H9 (cell line): ENCODE data around the gene CCDC137. TPM values are rescaled to one million over a fixed set of nuclear protein-coding genes. Genes with fewer than 3 reads are reported as not detected.

ENCODE experiments used
- DNase-seq: peaks from one replicate; pipeline ENCODE4 v3.0.0-alpha.2; 2017
- H2AFZ ChIP-seq: one replicate; pipeline ENCODE4 v1.6.1; 2013; ENCODE audit warnings: mild to moderate bottlenecking, low read length, control low read depth, moderate library complexity
- H2AK5ac ChIP-seq: 2 replicates; pipeline ENCODE4 v1.6.1; 2013; ENCODE audit warnings: low read length, control low read depth, mixed read lengths; ENCODE audit not compliant: insufficient read length
- H2BK120ac ChIP-seq: one replicate; pipeline ENCODE4 v1.6.1; 2013; ENCODE audit warnings: low read depth, mild to moderate bottlenecking, low read length, control low read depth, inconsistent platforms; ENCODE audit not compliant: poor library complexity, severe bottlenecking
- H2BK12ac ChIP-seq: 2 replicates; pipeline ENCODE4 v1.6.1; 2013; ENCODE audit warnings: low read length, control low read depth, mixed read lengths, low read depth; ENCODE audit not compliant: insufficient read length
- H2BK15ac ChIP-seq: 2 replicates; pipeline ENCODE4 v1.6.1; 2013; ENCODE audit warnings: low read depth, low read length, control low read depth
- H2BK20ac ChIP-seq: one replicate; pipeline ENCODE4 v1.6.1; 2013; ENCODE audit warnings: low read depth, mild to moderate bottlenecking, low read length, control low read depth, inconsistent platforms; ENCODE audit not compliant: poor library complexity, severe bottlenecking
- H2BK5ac ChIP-seq: 2 replicates; pipeline ENCODE4 v1.6.1; 2013; ENCODE audit warnings: low read length, control low read depth, mixed read lengths; ENCODE audit not compliant: insufficient read length
- H3K14ac ChIP-seq: 2 replicates; pipeline ENCODE4 v1.6.1; 2013; ENCODE audit warnings: low read length, control low read depth; ENCODE audit not compliant: insufficient read depth
- H3K18ac ChIP-seq: 2 replicates; pipeline ENCODE4 v1.6.1; 2013; ENCODE audit warnings: low read depth, mild to moderate bottlenecking, mixed read lengths, low read length, control low read depth; ENCODE audit not compliant: insufficient read length
- H3K23ac ChIP-seq: 2 replicates; pipeline ENCODE4 v1.6.1; 2013; ENCODE audit warnings: low read length, control low read depth, mixed read lengths, low read depth; ENCODE audit not compliant: insufficient read length
- H3K23me2 ChIP-seq: 2 replicates; pipeline ENCODE4 v1.6.1; 2013; ENCODE audit warnings: low read depth, mild to moderate bottlenecking, mixed read lengths, low read length, control low read depth; ENCODE audit not compliant: insufficient read length, poor library complexity, severe bottlenecking
- H3K27ac ChIP-seq: 2 replicates; pipeline ENCODE4 v1.5.1; 2013; ENCODE audit warnings: low read length, control low read depth, mixed read lengths, low read depth; ENCODE audit not compliant: insufficient read length
- H3K27me3 ChIP-seq: 2 replicates; pipeline ENCODE4 v1.6.1; 2013; ENCODE audit warnings: low read length, control low read depth, inconsistent platforms; ENCODE audit not compliant: insufficient read depth
- H3K4ac ChIP-seq: 2 replicates; pipeline ENCODE4 v1.6.1; 2013; ENCODE audit warnings: low read depth, mild to moderate bottlenecking, control low read depth, inconsistent platforms, low read length, moderate library complexity
- H3K4me1 ChIP-seq: 2 replicates; pipeline ENCODE4 v1.6.1; 2013; ENCODE audit warnings: low read length, control low read depth, inconsistent platforms; ENCODE audit not compliant: insufficient read depth
- H3K4me2 ChIP-seq: 2 replicates; pipeline ENCODE4 v1.6.1; 2013; ENCODE audit warnings: low read length, control low read depth, mixed read lengths; ENCODE audit not compliant: insufficient read length, insufficient read depth
- H3K56ac ChIP-seq: 2 replicates; pipeline ENCODE4 v1.6.1; 2013; ENCODE audit warnings: low read depth, mild to moderate bottlenecking, mixed read lengths, low read length, control low read depth; ENCODE audit not compliant: insufficient read length
- H3K79me1 ChIP-seq: 2 replicates; pipeline ENCODE4 v1.6.1; 2013; ENCODE audit warnings: low read depth, mild to moderate bottlenecking, moderate library complexity, low read length, control low read depth, inconsistent platforms; ENCODE audit not compliant: insufficient read depth, poor library complexity, severe bottlenecking
- H3K79me2 ChIP-seq: 2 replicates; pipeline ENCODE4 v1.6.1; 2013; ENCODE audit warnings: low read length, control low read depth, inconsistent platforms; ENCODE audit not compliant: insufficient read depth
- H3K9ac ChIP-seq: 2 replicates; pipeline ENCODE4 v1.6.1; 2013; ENCODE audit warnings: low read length, control low read depth, mixed read lengths; ENCODE audit not compliant: insufficient read length; ENCODE audit errors: extremely low read depth
- H3K9me3 ChIP-seq: one replicate; pipeline ENCODE4 v1.6.1; 2013; ENCODE audit warnings: low read depth, low read length, inconsistent platforms; ENCODE audit not compliant: control insufficient read depth
- H3T11ph ChIP-seq: one replicate; pipeline ENCODE4 v1.6.1; 2013; ENCODE audit warnings: mild to moderate bottlenecking, low read length, control low read depth, inconsistent platforms
- H4K20me1 ChIP-seq: one replicate; pipeline ENCODE4 v1.6.1; 2013; ENCODE audit not compliant: control insufficient read depth, insufficient read length, insufficient read depth
- H4K5ac ChIP-seq: 2 replicates; pipeline ENCODE4 v1.6.1; 2013; ENCODE audit warnings: low read depth, mild to moderate bottlenecking, mixed read lengths, low read length, control low read depth; ENCODE audit not compliant: insufficient read length
- H4K8ac ChIP-seq: replicated peaks from 2 replicates; pipeline ENCODE4 v1.6.1; 2013; ENCODE audit warnings: low read length, control low read depth, mixed read lengths, low read depth; ENCODE audit not compliant: insufficient read length
- H4K91ac ChIP-seq: 2 replicates; pipeline ENCODE4 v1.6.1; 2013; ENCODE audit warnings: low read depth, mild to moderate bottlenecking, moderate library complexity, mixed read lengths, low read length, control low read depth; ENCODE audit not compliant: insufficient read length
- H3K27ac Mint-ChIP-seq, 3 experiments: 2 replicates in 2 of 3; 3 replicates in 1 of 3; pipeline ENCODE4 v1.8.0; 2020 to 2021; ENCODE audit warnings: mixed read lengths in 3 of 3, mild to moderate bottlenecking in 1 of 3, moderate library complexity in 1 of 3
- H3K27me3 Mint-ChIP-seq: 2 replicates; pipeline ENCODE4 v1.8.0; 2021; ENCODE audit warnings: low read depth, mild to moderate bottlenecking, moderate library complexity, mixed read lengths
- H3K36me3 Mint-ChIP-seq, 3 experiments: 2 replicates in 2 of 3; 3 replicates in 1 of 3; pipeline ENCODE4 v1.8.0; 2020 to 2021; ENCODE audit warnings: low read depth in 3 of 3, mixed read lengths in 3 of 3; ENCODE audit not compliant: insufficient read depth in 1 of 3
- H3K4me1 Mint-ChIP-seq, 2 experiments: 2 replicates each; pipeline ENCODE4 v1.8.0; 2020; ENCODE audit warnings: mixed read lengths in 2 of 2
- H3K4me3 Mint-ChIP-seq, 2 experiments: 2 replicates in 1 of 2; 3 replicates in 1 of 2; pipeline ENCODE4 v1.8.0; 2020 to 2021; ENCODE audit warnings: mild to moderate bottlenecking in 2 of 2, mixed read lengths in 2 of 2, moderate library complexity in 1 of 2
- H3K9me3 Mint-ChIP-seq, 2 experiments: 2 replicates in 1 of 2; 3 replicates in 1 of 2; pipeline ENCODE4 v1.8.0; 2020; ENCODE audit warnings: mild to moderate bottlenecking in 2 of 2, mixed read lengths in 2 of 2, moderate library complexity in 1 of 2
- CTCF ChIP-seq: fragments of 200-600 bp; sonication (generic); conservative IDR thresholded peaks from 3 replicates; pipeline ENCODE4 v1.8.0; 2021; ENCODE audit warnings: antibody characterized with exemption, mild to moderate bottlenecking
- WGBS: extraction: QIAGEN DNeasy Blood & Tissue Kit; methylation state at CpG from one replicate; pipeline ENCODE4 v1.1.7; 2013; ENCODE audit warnings: missing lambda C conversion rate, low lambda C conversion rate, mixed read lengths; ENCODE audit not compliant: insufficient read length; ENCODE audit errors: extremely low coverage; 5-methylcytosine and 5-hydroxymethylcytosine counted together
- total RNA-seq: library from RNA; stranded (reverse); gene quantifications from 2 replicates; pipeline ENCODE4 v1.2.1, GENCODE V29; 2021

Gene CCDC137
- total RNA-seq, 1 experiment from 2014 or later = 60.8 TPM

GRCh38 chr17:81720267-81721071 lies 53.9 kb downstream of the CCDC137 start:
- no peak for DNase-seq
- no peak overlapping the region; the same call in 1 of the 2 replicates for H3K14ac ChIP-seq
- no peak overlapping the region for H2AK5ac ChIP-seq
- no peak overlapping the region for H4K8ac ChIP-seq
- no peaks in the 10 kb centered on the region for H3K79me2 ChIP-seq
- H3T11ph ChIP-seq = no peak overlapping the region
- no peak overlapping the region for H2BK15ac ChIP-seq
- H3K4me2 ChIP-seq = no peak overlapping the region
- H2BK12ac ChIP-seq = no peak overlapping the region
- no peaks in the 10 kb centered on the region for H3K79me1 ChIP-seq
- H2AFZ ChIP-seq = no peak overlapping the region
- no peak overlapping the region for H2BK20ac ChIP-seq
- H3K27ac ChIP-seq = no peak overlapping the region
- H4K91ac ChIP-seq = no peak overlapping the region
- no peak overlapping the region for H3K9ac ChIP-seq
- no peaks in the 10 kb centered on the region for H3K4me1 ChIP-seq
- WGBS = no CpG with 5 or more reads among the region's 33 CpGs
- H3K56ac ChIP-seq = no peak overlapping the region
- Mint-ChIP-seq H3K27me3 (peaks cover 4% of the 10 kb centered on the region), H3K9me3 (no peaks in the 10 kb centered on the region), H3K36me3 (peaks cover 2 to 15% (median 14%) of the 10 kb centered on the region in 3 experiments), H3K4me1 (peaks cover 8 to 15% of the 10 kb centered on the region in 2 experiments; a peak in 3 of 4 replicates), H3K27ac (peak overlapping the region; percentile 14 to 90 (median 63); a peak in 2 of 7 replicates), H3K4me3 (no peak overlapping the region; a peak in 1 of 5 replicates)
- no peaks in the 10 kb centered on the region for H3K23me2 ChIP-seq
- TF ChIP-seq CTCF = no peak
- H3K4ac ChIP-seq = no peak overlapping the region
- no peak overlapping the region for H3K18ac ChIP-seq
- no peaks in the 10 kb centered on the region for H3K27me3 ChIP-seq
- no peaks in the 10 kb centered on the region for H3K9me3 ChIP-seq
- H2BK120ac ChIP-seq = no peak overlapping the region
- no peaks in the 10 kb centered on the region for H4K20me1 ChIP-seq
- H2BK5ac ChIP-seq = no peak overlapping the region
- H4K5ac ChIP-seq = no peak overlapping the region
- no peak overlapping the region for H3K23ac ChIP-seq
